CD14-positive monocyte (primary cell): Measurements from ENCODE around the gene KIF20B. TPM values are rescaled to one million over a fixed set of nuclear protein-coding genes. Genes with fewer than 3 reads are reported as not detected.

ENCODE experiments used
- DNase-seq, 3 donors: peaks; one replicate each; pipeline ENCODE4 v3.0.0-alpha.2; 2011 to 2022
- H2AFZ ChIP-seq: 2 replicates; pipeline ENCODE4 v1.6.0; 2012; ENCODE audit warnings: mild to moderate bottlenecking, low read depth, low read length, inconsistent platforms; ENCODE audit not compliant: insufficient read depth, poor library complexity, severe bottlenecking
- H3K27ac ChIP-seq, 2 donors: 1 replicate in 1 of 2; 2 replicates in 1 of 2; pipeline ENCODE4 v1.5.1; 2012 to 2013; ENCODE audit warnings: low read length in 2 of 2, control low read depth in 1 of 2, inconsistent platforms in 1 of 2, low read depth in 1 of 2, mild to moderate bottlenecking in 1 of 2
- H3K27me3 ChIP-seq, 2 donors: one replicate each; pipeline versions ENCODE4 v1.6.0 to v1.6.1; 2011 to 2013; ENCODE audit warnings: low read length in 2 of 2; ENCODE audit not compliant: control insufficient read depth in 2 of 2, insufficient read depth in 2 of 2
- H3K36me3 ChIP-seq, 2 donors: replicated peaks in 1 of 2; 1 replicate in 1 of 2; 2 replicates in 1 of 2; pipeline versions ENCODE4 v1.5.1 to v1.6.1; 2012 to 2013; ENCODE audit warnings: low read length in 2 of 2, control low read depth in 1 of 2, inconsistent platforms in 1 of 2, mild to moderate bottlenecking in 1 of 2; ENCODE audit not compliant: insufficient read depth in 2 of 2, control insufficient read depth in 1 of 2
- H3K4me1 ChIP-seq, 2 donors: 1 replicate in 1 of 2; 2 replicates in 1 of 2; pipeline versions ENCODE4 v1.5.1 to v1.6.1; 2012 to 2013; ENCODE audit warnings: low read length in 2 of 2, control low read depth in 1 of 2, inconsistent platforms in 1 of 2, mild to moderate bottlenecking in 1 of 2, moderate library complexity in 1 of 2; ENCODE audit not compliant: insufficient read depth in 2 of 2, control insufficient read depth in 1 of 2
- H3K4me2 ChIP-seq: replicated peaks from 2 replicates; pipeline ENCODE3; 2012; ENCODE audit warnings: low read length, moderate library complexity, mild to moderate bottlenecking; ENCODE audit not compliant: poor library complexity, severe bottlenecking; ENCODE audit errors: extremely low read depth
- H3K4me3 ChIP-seq, 3 experiments: fragments of 200-600 bp in 1 of 3; sonication (generic) in 1 of 3; replicated peaks in 1 of 3; 1 replicate in 2 of 3; 2 replicates in 1 of 3; pipeline ENCODE4 v1.5.1; 2011 to 2013; ENCODE audit warnings: low read length in 3 of 3, mild to moderate bottlenecking in 3 of 3, control low read depth in 2 of 3, low read depth in 2 of 3, inconsistent platforms in 1 of 3, moderate library complexity in 1 of 3
- H3K79me2 ChIP-seq: 2 replicates; pipeline ENCODE4 v1.6.0; 2012; ENCODE audit warnings: mild to moderate bottlenecking, control low read depth, inconsistent platforms, low read length, moderate library complexity; ENCODE audit not compliant: insufficient read depth
- H3K9ac ChIP-seq: 2 replicates; pipeline ENCODE4 v1.6.0; 2017; ENCODE audit warnings: low read length, mild to moderate bottlenecking; ENCODE audit not compliant: insufficient read depth, poor library complexity, severe bottlenecking
- H3K9me3 ChIP-seq, 2 donors: replicated peaks in 1 of 2; 1 replicate in 1 of 2; 2 replicates in 1 of 2; pipeline versions ENCODE4 v1.5.1 to v1.6.1; 2012 to 2013; ENCODE audit warnings: low read length in 2 of 2, control low read depth in 1 of 2; ENCODE audit not compliant: control insufficient read depth in 1 of 2, insufficient read depth in 1 of 2
- H4K20me1 ChIP-seq: 2 replicates; pipeline ENCODE4 v1.6.0; 2012; ENCODE audit warnings: mild to moderate bottlenecking, low read length, control low read depth, moderate library complexity; ENCODE audit not compliant: insufficient read depth
- H3K27ac Mint-ChIP-seq, 7 donors: one replicate each; pipeline ENCODE4 v1.8.0; 2020; ENCODE audit warnings: mild to moderate bottlenecking in 7 of 7, mixed read lengths in 7 of 7, moderate library complexity in 6 of 7, inconsistent platforms in 2 of 7
- H3K27me3 Mint-ChIP-seq, 3 donors: one replicate each; pipeline ENCODE4 v1.8.0; 2021 to 2022; ENCODE audit warnings: low read depth in 3 of 3, mild to moderate bottlenecking in 3 of 3, mixed read lengths in 3 of 3, moderate library complexity in 3 of 3, inconsistent platforms in 1 of 3
- H3K36me3 Mint-ChIP-seq, 2 donors: one replicate each; pipeline ENCODE4 v1.8.0; 2020; ENCODE audit warnings: mixed read lengths in 2 of 2, inconsistent platforms in 1 of 2, mild to moderate bottlenecking in 1 of 2
- H3K4me1 Mint-ChIP-seq: one replicate; pipeline ENCODE4 v1.8.0; 2020; ENCODE audit warnings: mild to moderate bottlenecking, mixed read lengths
- H3K4me3 Mint-ChIP-seq, 2 donors: one replicate each; pipeline ENCODE4 v1.8.0; 2020; ENCODE audit warnings: mild to moderate bottlenecking in 2 of 2, mixed read lengths in 2 of 2, moderate library complexity in 1 of 2
- H3K9me3 Mint-ChIP-seq, 7 donors: one replicate each; pipeline ENCODE4 v1.8.0; 2020 to 2022; ENCODE audit warnings: mixed read lengths in 7 of 7, mild to moderate bottlenecking in 6 of 7, moderate library complexity in 6 of 7, inconsistent platforms in 2 of 7
- CTCF ChIP-seq: fragments of 200-600 bp; IDR thresholded peaks from one replicate; pipeline ENCODE4 v1.8.0; 2022; ENCODE audit warnings: antibody characterized with exemption, mild to moderate bottlenecking
- WGBS: methylation state at CpG from one replicate; pipeline ENCODE4 v1.1.5; 2013; ENCODE audit warnings: missing lambda C conversion rate; ENCODE audit not compliant: insufficient coverage; 5-methylcytosine and 5-hydroxymethylcytosine counted together
- intact Hi-C, 2 donors: fragments of 100-400 bp; cut with micrococcal nuclease; formaldehyde crosslinking; loops; one replicate each; pipeline versions ENCODE4 v1.15.0 to v1.15.1; 2023
- polyA plus RNA-seq, 3 donors: library from polyadenylated mRNA; depleted of rRNA in 1 of 3; unstranded in 2 of 3; stranded (reverse) in 1 of 3; fragments of 300-500 nt in 2 of 3; fragments of >200 nt in 1 of 3; fragmentation: Illumina TruSeq in 2 of 3; gene quantifications; 1 replicate in 2 of 3; 2 replicates in 1 of 3; pipeline ENCODE4 v1.2.3, GENCODE V29; 2012 to 2021

KIF20B gene
- polyA plus RNA-seq, 3 donors: 0.44 to 3.9 (median 1.5) TPM

GRCh38 chr10:89710753-89711152, 9.4 kb downstream of the KIF20B start:
- peaks cover 11% of the 10 kb centered on the region for H3K4me1 Mint-ChIP-seq
- Histone ChIP-seq H3K27me3 (no peaks in the 10 kb centered on the region), H3K27ac (no peak overlapping the region), H3K4me1 (peaks cover 5 to 9% of the 10 kb centered on the region in 2 donors), H3K9me3 (no peaks in the 10 kb centered on the region), H3K79me2 (peaks cover 65% of the 10 kb centered on the region), H3K9ac (no peak overlapping the region), H3K4me2 (no peak overlapping the region), H2AFZ (no peak overlapping the region), H3K36me3 (peaks cover 14 to 41% of the 10 kb centered on the region in 2 donors), H3K4me3 (no peak overlapping the region), H4K20me1 (no peaks in the 10 kb centered on the region)
- DNase-seq: no peak
- WGBS: no CpG with 5 or more reads among the region's 3 CpGs
- H3K36me3 Mint-ChIP-seq: peaks cover 18 to 34% of the 10 kb centered on the region in 2 donors
- no peaks in the 10 kb centered on the region for H3K27me3 Mint-ChIP-seq
- H3K4me3 Mint-ChIP-seq: no peak overlapping the region
- intact Hi-C loops: no loop called here
- no peak overlapping the region for H3K27ac Mint-ChIP-seq
- no peak for TF ChIP-seq CTCF
- H3K9me3 Mint-ChIP-seq: peaks cover 0 to 3% (median 0%) of the 10 kb centered on the region in 7 donors

- no peak overlapping the region for H3K27ac ChIP-seq
- no peaks in the 10 kb centered on the region for H3K27me3 Mint-ChIP-seq
- H3K27ac Mint-ChIP-seq: no peak overlapping the region
- peaks cover 7 to 20% of the 10 kb centered on the region in 2 donors for H3K4me1 ChIP-seq
- TF ChIP-seq CTCF: no peak
- peaks cover 18 to 55% of the 10 kb centered on the region in 2 donors for H3K36me3 ChIP-seq
- H3K4me2 ChIP-seq: no peak overlapping the region
- H3K4me1 Mint-ChIP-seq: peaks cover 19% of the 10 kb centered on the region
- H3K27me3 ChIP-seq: no peaks in the 10 kb centered on the region
- no peak overlapping the region for H3K4me3 Mint-ChIP-seq
- no peak for DNase-seq
- peaks cover 25 to 47% of the 10 kb centered on the region in 2 donors for H3K36me3 Mint-ChIP-seq
- H3K4me3 ChIP-seq: no peak overlapping the region
- intact Hi-C loops: no loop called here
- H3K9me3 Mint-ChIP-seq: no peaks in the 10 kb centered on the region
- H3K9ac ChIP-seq: no peak overlapping the region
- H3K9me3 ChIP-seq: no peaks in the 10 kb centered on the region
- H4K20me1 ChIP-seq: no peaks in the 10 kb centered on the region
- no peak overlapping the region for H2AFZ ChIP-seq
- no CpG with 5 or more reads among the region's 3 CpGs for WGBS
- no peaks in the 10 kb centered on the region for H3K79me2 ChIP-seq
Measured at GRCh38 chr10:89734616-89735015, 33.2 kb downstream of the KIF20B start.
